Prostate gland (tissue), 2 donors: ENCODE measurements around the gene AGPAT4.

Experiments used
- POLR2AphosphoS5 ChIP-seq: sonication (generic); formaldehyde crosslinking; IDR thresholded peaks from one replicate; pipeline ENCODE4 v1.6.1; 2017; ENCODE audit warnings: antibody characterized with exemption
- TF ChIP-seq, protein P1 (sequence below), 4 experiments: fragments of 200-600 bp in 2 of 4; fragments of 450-650 bp in 2 of 4; sonication (generic) in 2 of 4; IDR thresholded peaks; 1 replicate in 3 of 4; 2 replicates in 1 of 4; pipeline ENCODE4 v1.5.1; 2016 to 2019; ENCODE audit warnings: antibody characterized with exemption in 4 of 4, mild to moderate bottlenecking in 2 of 4, moderate library complexity in 2 of 4

DNA sequence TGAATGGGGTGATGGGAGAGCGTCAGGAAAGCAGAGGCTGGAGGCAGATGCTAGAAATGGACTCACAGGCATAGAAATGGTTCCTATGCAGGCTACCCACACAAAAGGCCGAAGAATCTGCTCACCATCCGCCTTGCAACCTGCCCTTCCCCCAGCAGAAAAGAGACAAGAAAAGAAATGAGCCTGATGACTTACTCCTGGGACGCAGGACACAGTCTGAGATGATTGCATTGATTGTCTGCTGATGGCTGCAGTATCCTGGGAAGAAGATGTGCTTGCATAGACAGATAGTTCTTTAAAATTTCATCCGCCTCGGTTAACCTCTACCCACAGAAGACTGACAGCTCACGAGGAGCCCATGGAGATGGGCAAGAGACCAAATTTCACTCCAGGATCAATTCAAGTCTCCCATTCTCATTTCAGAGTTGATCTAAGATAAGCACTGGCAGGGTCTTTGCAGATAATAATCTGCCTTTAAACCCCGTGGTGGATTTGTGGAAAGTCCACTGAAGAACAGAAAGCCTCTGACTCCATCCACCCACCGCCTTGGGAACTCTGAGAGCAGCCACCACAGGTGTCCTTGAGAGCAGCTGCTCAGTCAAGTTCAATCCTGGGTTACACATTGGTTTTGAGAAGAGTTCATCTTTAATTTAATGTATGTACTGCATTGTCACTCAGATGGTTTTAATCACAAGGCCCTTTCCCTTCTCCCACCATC, 7.2 kb downstream of the AGPAT4 start:
- TF ChIP-seq, protein P1, sequence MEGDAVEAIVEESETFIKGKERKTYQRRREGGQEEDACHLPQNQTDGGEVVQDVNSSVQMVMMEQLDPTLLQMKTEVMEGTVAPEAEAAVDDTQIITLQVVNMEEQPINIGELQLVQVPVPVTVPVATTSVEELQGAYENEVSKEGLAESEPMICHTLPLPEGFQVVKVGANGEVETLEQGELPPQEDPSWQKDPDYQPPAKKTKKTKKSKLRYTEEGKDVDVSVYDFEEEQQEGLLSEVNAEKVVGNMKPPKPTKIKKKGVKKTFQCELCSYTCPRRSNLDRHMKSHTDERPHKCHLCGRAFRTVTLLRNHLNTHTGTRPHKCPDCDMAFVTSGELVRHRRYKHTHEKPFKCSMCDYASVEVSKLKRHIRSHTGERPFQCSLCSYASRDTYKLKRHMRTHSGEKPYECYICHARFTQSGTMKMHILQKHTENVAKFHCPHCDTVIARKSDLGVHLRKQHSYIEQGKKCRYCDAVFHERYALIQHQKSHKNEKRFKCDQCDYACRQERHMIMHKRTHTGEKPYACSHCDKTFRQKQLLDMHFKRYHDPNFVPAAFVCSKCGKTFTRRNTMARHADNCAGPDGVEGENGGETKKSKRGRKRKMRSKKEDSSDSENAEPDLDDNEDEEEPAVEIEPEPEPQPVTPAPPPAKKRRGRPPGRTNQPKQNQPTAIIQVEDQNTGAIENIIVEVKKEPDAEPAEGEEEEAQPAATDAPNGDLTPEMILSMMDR (IDR thresholded peaks at IDR 0.05): no peak
- no peak for TF ChIP-seq POLR2AphosphoS5
